Panc1 (cell line): ENCODE measurements around the gene RTF1. TPM values are rescaled to one million over a fixed set of nuclear protein-coding genes. Genes with fewer than 3 reads are reported as not detected.

ENCODE experiments used
- ATAC-seq: fragments of 200-7000 bp; cut with Tn5 transposase; 2 replicates; pipeline ENCODE4 v1.9.1; 2020; ENCODE audit warnings: mild to moderate bottlenecking, moderate library complexity
- BruUV-seq: library from RNA; stranded (reverse); fragments of 400-500 nt; replicated peaks from 2 replicates; lab custom pipeline; 2021; lab: Mats Ljungman, UMichigan
- CTCF ChIA-PET: fragments of 300-600 bp; sonication (Branson Sonifier 250); formaldehyde crosslinking; loops from one replicate; lab custom pipeline; 2022; ENCODE audit warnings: antibody characterized with exemption; lab: Charles Lee
- POLR2A ChIA-PET: fragments of 300-600 bp; sonication (Branson Sonifier 250); formaldehyde crosslinking; loops from one replicate; lab custom pipeline; 2022; ENCODE audit warnings: antibody characterized with exemption; lab: Charles Lee
- DNase-seq: peaks from one replicate; pipeline ENCODE4 v3.0.0-alpha.2; 2010; ENCODE audit warnings: low read depth, low spot score
- H3K27ac ChIP-seq: 2 replicates; pipeline ENCODE4 v1.5.1; 2011; ENCODE audit warnings: mild to moderate bottlenecking, low read length, inconsistent platforms
- H3K27me3 ChIP-seq: fragments of 200-500 bp; sonication (Bioruptor generic); 2 replicates; pipeline ENCODE4 v1.6.0; 2014; ENCODE audit warnings: low read length, inconsistent platforms; ENCODE audit not compliant: control insufficient read depth, insufficient read depth
- H3K36me3 ChIP-seq: fragments of 200-500 bp; sonication (Bioruptor generic); 2 replicates; pipeline ENCODE4 v1.5.1; 2014; ENCODE audit warnings: inconsistent platforms, mild to moderate bottlenecking, low read length, moderate library complexity; ENCODE audit not compliant: control insufficient read depth, insufficient read depth
- H3K4me1 ChIP-seq: 2 replicates; pipeline ENCODE4 v1.5.1; 2011; ENCODE audit warnings: inconsistent platforms, mild to moderate bottlenecking, low read length, moderate library complexity; ENCODE audit not compliant: control insufficient read depth, insufficient read depth
- H3K4me3 ChIP-seq, 2 experiments: 2 replicates each; pipeline ENCODE4 v1.5.1; 2011 to 2012; ENCODE audit warnings: low read depth in 2 of 2, low read length in 2 of 2, mild to moderate bottlenecking in 2 of 2, inconsistent platforms in 1 of 2, moderate library complexity in 1 of 2
- H3K9me3 ChIP-seq: fragments of 200-500 bp; sonication (Bioruptor generic); 2 replicates; pipeline ENCODE4 v1.5.1; 2014; ENCODE audit warnings: low read depth, mild to moderate bottlenecking, inconsistent platforms, low read length, moderate library complexity; ENCODE audit not compliant: control insufficient read depth, insufficient read depth
- CTCF ChIP-seq: fragments of 450-650 bp; IDR thresholded peaks from 2 replicates; pipeline ENCODE4 v1.5.1; 2017; ENCODE audit warnings: mild to moderate bottlenecking
- POLR2AphosphoS5 ChIP-seq: IDR thresholded peaks from 2 replicates; pipeline ENCODE4 v1.6.1; 2012; ENCODE audit warnings: mild to moderate bottlenecking, low read depth, low read length, moderate library complexity
- REST ChIP-seq, 2 experiments: IDR thresholded peaks; 2 replicates each; pipeline ENCODE4 v1.6.1; 2011 to 2012; ENCODE audit warnings: low read depth in 2 of 2, control low read depth in 1 of 2, low read length in 1 of 2, mild to moderate bottlenecking in 1 of 2, moderate library complexity in 1 of 2; ENCODE audit not compliant: insufficient read depth in 1 of 2
- SIN3A ChIP-seq: IDR thresholded peaks from 2 replicates; pipeline ENCODE4 v1.6.1; 2012; ENCODE audit warnings: low read depth, mild to moderate bottlenecking, low read length, moderate library complexity, borderline replicate concordance; ENCODE audit not compliant: insufficient read depth
- TCF7L2 ChIP-seq: IDR thresholded peaks from 2 replicates; pipeline ENCODE4 v1.6.1; 2011; ENCODE audit warnings: mild to moderate bottlenecking, low read depth, low read length, inconsistent platforms
- in situ Hi-C: cut with HindIII; loops from 2 replicates; pipeline ENCODE4 v1.10.0; 2016; ENCODE audit warnings: low sequenced_read_pairs, low pct_unique_long_range_greater_than_20kb
- intact Hi-C: fragments of 100-400 bp; cut with micrococcal nuclease; formaldehyde crosslinking; loops from one replicate; pipeline ENCODE4 v1.10.0; 2022; ENCODE audit not compliant: unreplicated experiment
- total RNA-seq: library from RNA; stranded (reverse); gene quantifications from one replicate; pipeline ENCODE4 v1.2.1, GENCODE V29; 2021; ENCODE audit not compliant: unreplicated experiment

Gene RTF1
- total RNA-seq, 1 experiment from 2014 or later = 43.5 TPM

- DNase-seq = no peak
- ATAC-seq = no peak
- POLR2A ChIA-PET = no interaction called here
These were observed 79.1 kb downstream of the RTF1 start for GRCh38 chr15:41495736-41496599.

GRCh38 chr15:41498657-41499056, 81.8 kb downstream of the RTF1 start:
- TF ChIP-seq CTCF (no peak), POLR2AphosphoS5 (no peak)
- POLR2A ChIA-PET = no interaction called here

More at GRCh38 chr15:41495736-41496599, 79.1 kb downstream of the RTF1 start:
- CTCF ChIA-PET = no interaction called here
- H3K4me1 ChIP-seq = 0 out of 2 replicates have a peak, but pooled peaks cover 5% of the 10 kb centered on the region
- TF ChIP-seq POLR2AphosphoS5 = no peak
- TF ChIP-seq REST (IDR thresholded peaks at IDR 0.05; ENCODE audit: insufficient read depth in 1 of 2, low read depth in 2 of 2, low read length in 1 of 2) = no peak
- no peak for TF ChIP-seq TCF7L2
- TF ChIP-seq SIN3A = no peak
- TF ChIP-seq CTCF = no peak
- H3K4me3 ChIP-seq = no peak overlapping the region
- in situ Hi-C loops (no loop called here), intact Hi-C loops (no loop called here)
- no peaks in the 10 kb centered on the region for H3K36me3 ChIP-seq
- no peaks in the 10 kb centered on the region for H3K9me3 ChIP-seq
- no peak overlapping the region for H3K27ac ChIP-seq
- no peaks in the 10 kb centered on the region for H3K27me3 ChIP-seq
- BruUV-seq = no TSS peak

More at GRCh38 chr15:41498657-41499056, 81.8 kb downstream of the RTF1 start:
- Histone ChIP-seq H3K27me3 (no peaks in the 10 kb centered on the region), H3K4me1 (no peaks in the 10 kb centered on the region), H3K36me3 (no peaks in the 10 kb centered on the region), H3K4me3 (no peak overlapping the region), H3K9me3 (no peaks in the 10 kb centered on the region), H3K27ac (no peak overlapping the region)
- BruUV-seq = no TSS peak
- ATAC-seq (no peak), DNase-seq (no peak)
- CTCF ChIA-PET = no interaction called here
- in situ Hi-C loops (no loop called here), intact Hi-C loops (no loop called here)
